IPS DF 4.7 (cell line): Measurements from ENCODE around the gene EVI5L.
"Not testable (repeated sequence)": the region's sequence is repeated elsewhere in the genome, so short reads cannot be mapped to it uniquely, and the experiment has no call there.

ENCODE experiments used
- DNase-seq: peaks from one replicate; pipeline ENCODE4 v3.0.0-alpha.2; 2013; ENCODE audit warnings: low spot score; ENCODE audit errors: extremely low read depth

The EVI5L gene

GRCh38 chr19:7871437-7872305, 41.7 kb downstream of the EVI5L start:
- no peak for DNase-seq

GRCh38 chr19:7872306-7873204, 42.5 kb downstream of the EVI5L start:
- DNase-seq = no peak

- no peak for DNase-seq
Measured at GRCh38 chr19:7873304-7874075, 43.5 kb downstream of the EVI5L start.

GRCh38 chr19:7874076-7874896, 44.3 kb downstream of the EVI5L start, which contains the start of gene PRR36:
PRR36 (minus strand) TSS chr19:7874390; CDS start chr19:7873689, 701 bp downstream.
- DNase-seq = no peak

- DNase-seq = no peak
Measured at GRCh38 chr19:7874897-7875273, 44.9 kb downstream of the EVI5L start.

GRCh38 chr19:7877249-7877836, 47.3 kb downstream of the EVI5L start:
- DNase-seq = no peak

GRCh38 chr19:7879111-7879807, 49.2 kb downstream of the EVI5L start:
- no peak for DNase-seq

- no peak for DNase-seq
Measured at GRCh38 chr19:7879836-7880235, 49.8 kb downstream of the EVI5L start.

GRCh38 chr19:7881910-7882309, 51.9 kb downstream of the EVI5L start:
- DNase-seq = no peak

- no peak for DNase-seq
Measured at GRCh38 chr19:7883105-7883504, 53.1 kb downstream of the EVI5L start.

GRCh38 chr19:7883796-7884570, 54.0 kb downstream of the EVI5L start:
- DNase-seq = no peak

GRCh38 chr19:7885818-7886217, 55.8 kb downstream of the EVI5L start:
- DNase-seq = no peak

GRCh38 chr19:7887408-7888144, 57.6 kb downstream of the EVI5L start:
- no peak for DNase-seq

GRCh38 chr19:7888145-7888825, 58.3 kb downstream of the EVI5L start, which contains the start of gene LRRC8E:
LRRC8E (plus strand) TSS chr19:7888510; CDS start chr19:7895604, 7,094 bp downstream.
- DNase-seq = no peak

- no peak for DNase-seq
Measured at GRCh38 chr19:7888826-7889217, 58.8 kb downstream of the EVI5L start.

- not testable (repeated sequence) for DNase-seq
Measured at GRCh38 chr19:7893362-7894101, 63.5 kb downstream of the EVI5L start.
